ENCODE data around the gene FHL5. TPM values are rescaled to one million over a fixed set of nuclear protein-coding genes. Genes with fewer than 3 reads are reported as not detected.

FHL5 gene, protein sequence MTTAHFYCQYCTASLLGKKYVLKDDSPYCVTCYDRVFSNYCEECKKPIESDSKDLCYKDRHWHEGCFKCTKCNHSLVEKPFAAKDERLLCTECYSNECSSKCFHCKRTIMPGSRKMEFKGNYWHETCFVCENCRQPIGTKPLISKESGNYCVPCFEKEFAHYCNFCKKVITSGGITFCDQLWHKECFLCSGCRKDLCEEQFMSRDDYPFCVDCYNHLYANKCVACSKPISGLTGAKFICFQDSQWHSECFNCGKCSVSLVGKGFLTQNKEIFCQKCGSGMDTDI
- total RNA-seq (2022; extraction: Qiagen RNA extraction): not detected in 5 replicates

DNA sequence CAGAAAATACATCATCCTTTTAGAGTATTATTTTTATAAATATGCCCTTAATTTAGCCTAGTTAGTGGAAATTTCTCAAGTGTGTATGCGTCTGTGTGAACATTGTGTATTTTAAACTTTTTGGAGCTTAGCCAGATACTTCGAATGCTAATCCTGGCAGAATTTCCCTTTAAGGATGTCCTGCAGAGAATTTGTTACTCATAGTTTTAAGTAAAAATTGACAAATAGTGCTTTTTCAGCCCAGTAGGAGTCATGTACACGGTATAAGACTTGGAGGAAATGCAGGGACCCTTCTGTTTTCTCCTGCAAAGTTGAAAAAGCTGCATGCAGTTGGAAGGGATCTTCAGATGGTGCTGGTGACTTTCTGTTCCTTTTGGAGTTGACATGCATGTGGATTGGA is at the start of gene FHL5:
Gene FHL5 (plus strand): TSS at position 243 of the 400 bp plus-strand sequence. CDS start 40,486 bp downstream, outside the sequence.

DNA sequence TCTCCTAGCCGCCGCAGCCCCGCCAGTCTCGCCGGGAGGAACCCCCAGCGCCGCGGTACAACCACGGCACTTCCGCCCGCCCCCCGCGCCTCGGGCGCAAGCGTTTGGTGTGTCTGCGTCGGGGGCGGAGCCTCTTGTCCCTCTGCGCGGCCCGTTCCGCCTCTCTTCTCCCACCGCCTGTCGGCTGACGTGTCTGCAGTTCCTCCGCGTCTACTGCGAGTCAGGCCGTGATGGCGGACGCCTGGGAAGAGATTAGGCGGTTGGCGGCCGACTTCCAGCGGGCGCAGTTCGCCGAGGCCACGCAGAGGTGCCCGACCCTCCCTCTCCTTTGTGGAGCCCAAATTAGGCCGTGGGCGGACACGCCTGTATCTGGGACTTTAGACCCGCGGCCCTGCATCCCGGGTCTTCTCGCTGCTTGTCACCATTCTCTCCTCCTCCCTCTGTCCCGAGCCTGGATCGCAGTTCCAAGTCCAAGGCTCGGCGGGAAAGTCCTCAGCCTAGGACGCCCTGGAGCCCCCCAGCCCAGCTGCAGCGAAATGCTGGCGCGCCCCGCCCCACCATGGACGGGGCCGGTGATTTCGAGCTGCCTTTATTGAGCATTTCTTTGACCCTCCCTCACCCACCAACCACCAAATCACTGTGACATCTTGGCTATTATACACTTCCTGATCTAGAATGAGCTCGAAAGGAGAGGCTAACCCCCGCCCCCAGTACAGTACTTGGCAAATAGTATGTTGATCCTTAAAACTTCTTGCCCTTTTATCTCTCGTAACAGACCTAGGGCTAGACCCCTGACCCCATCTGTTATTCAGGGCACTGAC is 41.1 kb upstream of the FHL5 start, which contains the start of gene UFL1:
Gene UFL1 (plus strand): TSS at position 163 of the 821 bp plus-strand sequence. CDS start 68 bp downstream, at position 231.

Other genes with a start within 250 kb of the FHL5 start
- gene UFL1, start 41.3 kb upstream of the FHL5 start, total RNA-seq (2022; extraction: Qiagen RNA extraction): 6.3 to 9.5 TPM (median 9.0 TPM) in 5 replicates